ENCODE measurements around the gene RRP1B.

DNA sequence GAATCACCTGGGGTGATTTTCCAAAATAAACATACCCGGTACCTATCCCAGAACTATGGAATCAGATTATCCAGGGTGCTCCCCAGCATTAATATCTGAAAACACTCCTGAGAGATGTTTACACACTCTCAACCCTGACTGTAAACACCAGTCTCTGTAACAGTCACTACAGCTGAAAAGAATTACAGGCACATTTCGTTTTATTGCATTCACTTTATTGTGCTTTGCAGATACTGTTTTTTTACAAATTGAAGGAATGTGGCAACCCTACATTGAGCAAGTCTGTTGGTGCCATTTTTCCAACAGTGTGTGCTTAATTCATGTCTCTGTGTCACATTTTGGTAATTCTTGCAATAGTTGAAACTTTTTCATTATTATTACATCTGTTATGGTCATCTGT, 31.8 kb upstream of the RRP1B start:
- TF ChIP-seq, protein P1, sequence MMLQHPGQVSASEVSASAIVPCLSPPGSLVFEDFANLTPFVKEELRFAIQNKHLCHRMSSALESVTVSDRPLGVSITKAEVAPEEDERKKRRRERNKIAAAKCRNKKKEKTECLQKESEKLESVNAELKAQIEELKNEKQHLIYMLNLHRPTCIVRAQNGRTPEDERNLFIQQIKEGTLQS (IDR thresholded peaks at IDR 0.05), result no peak
- TF ChIP-seq, protein P2, sequence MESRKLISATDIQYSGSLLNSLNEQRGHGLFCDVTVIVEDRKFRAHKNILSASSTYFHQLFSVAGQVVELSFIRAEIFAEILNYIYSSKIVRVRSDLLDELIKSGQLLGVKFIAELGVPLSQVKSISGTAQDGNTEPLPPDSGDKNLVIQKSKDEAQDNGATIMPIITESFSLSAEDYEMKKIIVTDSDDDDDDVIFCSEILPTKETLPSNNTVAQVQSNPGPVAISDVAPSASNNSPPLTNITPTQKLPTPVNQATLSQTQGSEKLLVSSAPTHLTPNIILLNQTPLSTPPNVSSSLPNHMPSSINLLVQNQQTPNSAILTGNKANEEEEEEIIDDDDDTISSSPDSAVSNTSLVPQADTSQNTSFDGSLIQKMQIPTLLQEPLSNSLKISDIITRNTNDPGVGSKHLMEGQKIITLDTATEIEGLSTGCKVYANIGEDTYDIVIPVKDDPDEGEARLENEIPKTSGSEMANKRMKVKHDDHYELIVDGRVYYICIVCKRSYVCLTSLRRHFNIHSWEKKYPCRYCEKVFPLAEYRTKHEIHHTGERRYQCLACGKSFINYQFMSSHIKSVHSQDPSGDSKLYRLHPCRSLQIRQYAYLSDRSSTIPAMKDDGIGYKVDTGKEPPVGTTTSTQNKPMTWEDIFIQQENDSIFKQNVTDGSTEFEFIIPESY (IDR thresholded peaks at IDR 0.05; ENCODE audit: extremely low read depth, insufficient replicate concordance, low read length), result no peak
- TF ChIP-seq, protein P3, sequence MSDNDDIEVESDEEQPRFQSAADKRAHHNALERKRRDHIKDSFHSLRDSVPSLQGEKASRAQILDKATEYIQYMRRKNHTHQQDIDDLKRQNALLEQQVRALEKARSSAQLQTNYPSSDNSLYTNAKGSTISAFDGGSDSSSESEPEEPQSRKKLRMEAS (IDR thresholded peaks at IDR 0.05), result no peak
- TF ChIP-seq RAD21 (IDR thresholded peaks at IDR 0.05; ENCODE audit: low read depth), result no peak
- TF ChIP-seq, protein P4, sequence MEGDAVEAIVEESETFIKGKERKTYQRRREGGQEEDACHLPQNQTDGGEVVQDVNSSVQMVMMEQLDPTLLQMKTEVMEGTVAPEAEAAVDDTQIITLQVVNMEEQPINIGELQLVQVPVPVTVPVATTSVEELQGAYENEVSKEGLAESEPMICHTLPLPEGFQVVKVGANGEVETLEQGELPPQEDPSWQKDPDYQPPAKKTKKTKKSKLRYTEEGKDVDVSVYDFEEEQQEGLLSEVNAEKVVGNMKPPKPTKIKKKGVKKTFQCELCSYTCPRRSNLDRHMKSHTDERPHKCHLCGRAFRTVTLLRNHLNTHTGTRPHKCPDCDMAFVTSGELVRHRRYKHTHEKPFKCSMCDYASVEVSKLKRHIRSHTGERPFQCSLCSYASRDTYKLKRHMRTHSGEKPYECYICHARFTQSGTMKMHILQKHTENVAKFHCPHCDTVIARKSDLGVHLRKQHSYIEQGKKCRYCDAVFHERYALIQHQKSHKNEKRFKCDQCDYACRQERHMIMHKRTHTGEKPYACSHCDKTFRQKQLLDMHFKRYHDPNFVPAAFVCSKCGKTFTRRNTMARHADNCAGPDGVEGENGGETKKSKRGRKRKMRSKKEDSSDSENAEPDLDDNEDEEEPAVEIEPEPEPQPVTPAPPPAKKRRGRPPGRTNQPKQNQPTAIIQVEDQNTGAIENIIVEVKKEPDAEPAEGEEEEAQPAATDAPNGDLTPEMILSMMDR (IDR thresholded peaks at IDR 0.05 in 2 of 3, conservative IDR thresholded peaks at IDR 0.05 in 1 of 3; ENCODE audit: borderline replicate concordance in 1 of 3, insufficient read depth in 1 of 3, low read depth in 2 of 3, low read length in 2 of 3), result no peak
- TF ChIP-seq POLR2AphosphoS5 (IDR thresholded peaks at IDR 0.05; ENCODE audit: low read depth, low read length), result no peak
- no peak for TF ChIP-seq SIN3A (IDR thresholded peaks at IDR 0.05; ENCODE audit: low read depth)
- no peak for TF ChIP-seq EZH2 (IDR thresholded peaks at IDR 0.05)
- no peak for TF ChIP-seq POLR2A (IDR thresholded peaks at IDR 0.05; ENCODE audit: borderline replicate concordance, extremely low read depth, insufficient read depth, insufficient read length)
- no peak for TF ChIP-seq CEBPB (IDR thresholded peaks at IDR 0.05; ENCODE audit: low read depth)
